ENCODE measurements around the gene HES2. TPM values are rescaled to one million over a fixed set of nuclear protein-coding genes. Genes with fewer than 3 reads are reported as not detected.
"Not testable (repeated sequence)": the region's sequence is repeated elsewhere in the genome, so short reads cannot be mapped to it uniquely, and the experiment has no call there.

The HES2 gene
- total and polyA plus RNA-seq, 7 experiments from 2014 or later: 0.56 TPM; not detected in 6

- Histone ChIP-seq H3K36me3 (ENCODE audit: control insufficient read depth in 2 of 3, insufficient read depth in 3 of 3, low read length in 3 of 3) (no peaks in the 10 kb centered on the region), H3K9me3 (ENCODE audit: control insufficient read depth in 2 of 3, low read length in 3 of 3) (no peaks in the 10 kb centered on the region), H3K4me1 (ENCODE audit: control insufficient read depth in 2 of 2, insufficient read depth in 2 of 2, low read length in 2 of 2) (no peaks in the 10 kb centered on the region), H3K27ac (ENCODE audit: low read depth, low read length) (no peak overlapping the region), H3K27me3 (ENCODE audit: control insufficient read depth in 2 of 2, insufficient read depth in 2 of 2, low read length in 2 of 2) (no peaks in the 10 kb centered on the region), H3K4me3 (ENCODE audit: low read length) (no peak overlapping the region)
- Mint-ChIP-seq H3K36me3 (no peaks in the 10 kb centered on the region), H3K27me3 (peaks cover 17 to 40% (median 18%) of the 10 kb centered on the region in 5 donors), H3K4me1 (peaks cover 0 to 12% (median 6%) of the 10 kb centered on the region in 7 donors), H3K27ac (no peak overlapping the region), H3K4me3 (no peak overlapping the region), H3K9me3 (no peaks in the 10 kb centered on the region)
- DNase-seq: no peak
- CTCF ChIA-PET: interaction anchor here (0.7 to 6.2 kb wide), 2 partner anchors 14 to 198 kb away, joined by 3 to 44 read pairs; partner anchors contain the start of gene HES2
- ATAC-seq: no peak
- intact Hi-C loops (cut with micrococcal nuclease): loop anchor here in 1 of 2 donors (5.0 kb wide), 1 partner anchor 42 kb away; no protein-coding TSS in a partner anchor
- POLR2A ChIA-PET: no interaction called here
Measured at GRCh38 chr1:6435547-6435946, 15.8 kb upstream of the HES2 start.

GRCh38 chr1:6435129-6435528 lies 15.4 kb upstream of the HES2 start:
- Histone ChIP-seq H3K27ac (ENCODE audit: low read depth, low read length) (no peak overlapping the region), H3K27me3 (ENCODE audit: control insufficient read depth in 2 of 2, insufficient read depth in 2 of 2, low read length in 2 of 2) (no peaks in the 10 kb centered on the region), H3K4me3 (ENCODE audit: low read length) (no peak overlapping the region), H3K36me3 (ENCODE audit: control insufficient read depth in 2 of 3, insufficient read depth in 3 of 3, low read length in 3 of 3) (no peaks in the 10 kb centered on the region), H3K9me3 (ENCODE audit: control insufficient read depth in 2 of 3, low read length in 3 of 3) (no peaks in the 10 kb centered on the region), H3K4me1 (ENCODE audit: control insufficient read depth in 2 of 2, insufficient read depth in 2 of 2, low read length in 2 of 2) (no peaks in the 10 kb centered on the region)
- no peaks in the 10 kb centered on the region for H3K9me3 Mint-ChIP-seq
- no peak overlapping the region for H3K27ac Mint-ChIP-seq
- intact Hi-C loops (cut with micrococcal nuclease): loop anchor here in 1 of 2 donors (5.0 kb wide), 1 partner anchor 42 kb away; no protein-coding TSS in a partner anchor
- ChIA-PET POLR2A (no interaction called here), CTCF (interaction anchor here (6.2 kb wide), 1 partner anchor 13 kb away, joined by 44 read pairs; the partner anchor contains the start of gene HES2)
- no peaks in the 10 kb centered on the region for H3K36me3 Mint-ChIP-seq
- H3K4me3 Mint-ChIP-seq: no peak overlapping the region
- H3K27me3 Mint-ChIP-seq: peaks cover 18 to 44% (median 20%) of the 10 kb centered on the region in 5 donors
- DNase-seq (no peak), ATAC-seq (no peak)
- peaks cover 0 to 12% (median 6%) of the 10 kb centered on the region in 7 donors for H3K4me1 Mint-ChIP-seq

DNA sequence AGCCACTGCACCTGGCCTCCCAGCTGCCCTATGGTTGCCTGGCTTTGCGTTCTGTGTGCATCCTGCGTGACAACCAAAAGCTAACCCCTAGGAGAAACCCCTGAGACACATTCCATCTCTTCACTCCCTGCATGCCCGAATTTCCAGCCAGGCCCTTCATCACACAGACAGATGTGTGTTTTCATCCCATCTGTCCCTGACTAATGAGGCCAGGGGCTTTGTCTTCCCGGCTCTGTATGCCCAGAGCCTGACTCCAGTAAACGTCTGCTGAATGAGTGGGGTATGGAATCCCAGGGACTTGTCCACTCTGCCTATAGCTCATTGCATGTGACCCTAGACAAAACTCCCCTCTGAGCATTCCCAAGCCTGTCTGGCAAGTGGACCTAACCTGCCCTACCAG lies 14.5 kb upstream of the HES2 start:
- no peaks in the 10 kb centered on the region for H3K9me3 ChIP-seq (ENCODE audit: control insufficient read depth in 2 of 3, low read length in 3 of 3)
- Mint-ChIP-seq H3K4me1 (peaks cover 0 to 6% (median 5%) of the 10 kb centered on the region in 7 donors), H3K27ac (no peak overlapping the region), H3K27me3 (peaks cover 13 to 39% (median 14%) of the 10 kb centered on the region in 5 donors), H3K9me3 (no peaks in the 10 kb centered on the region), H3K4me3 (no peak overlapping the region), H3K36me3 (no peaks in the 10 kb centered on the region)
- DNase-seq (no peak), ATAC-seq (no peak)
- ChIA-PET POLR2A (interaction anchor here (0.7 to 1.0 kb wide), 2 partner anchors 10 to 13 kb away, joined by 3 read pairs; partner anchors contain the start of gene ESPN), CTCF (no interaction called here)
- H3K27ac ChIP-seq (ENCODE audit: low read depth, low read length): no peak overlapping the region
- H3K4me1 ChIP-seq (ENCODE audit: control insufficient read depth in 2 of 2, insufficient read depth in 2 of 2, low read length in 2 of 2): no peaks in the 10 kb centered on the region
- intact Hi-C loops (cut with micrococcal nuclease): no loop called here
- no peaks in the 10 kb centered on the region for H3K27me3 ChIP-seq (ENCODE audit: control insufficient read depth in 2 of 2, insufficient read depth in 2 of 2, low read length in 2 of 2)
- H3K36me3 ChIP-seq (ENCODE audit: control insufficient read depth in 2 of 3, insufficient read depth in 3 of 3, low read length in 3 of 3): no peaks in the 10 kb centered on the region
- no peak overlapping the region for H3K4me3 ChIP-seq (ENCODE audit: low read length)

GRCh38 chr1:6431645-6432579 lies 12.2 kb upstream of the HES2 start:
- POLR2A ChIA-PET; H3K9me3 Mint-ChIP-seq; H3K36me3 ChIP-seq (ENCODE audit: control insufficient read depth in 2 of 3, insufficient read depth in 3 of 3, low read length in 3 of 3); H3K4me3 ChIP-seq (ENCODE audit: low read length); H3K27ac ChIP-seq (ENCODE audit: low read depth, low read length); H3K4me1 Mint-ChIP-seq; H3K36me3 Mint-ChIP-seq; intact Hi-C loops (cut with micrococcal nuclease); H3K27ac Mint-ChIP-seq; H3K27me3 ChIP-seq (ENCODE audit: control insufficient read depth in 2 of 2, insufficient read depth in 2 of 2, low read length in 2 of 2); ATAC-seq; H3K4me3 Mint-ChIP-seq; H3K9me3 ChIP-seq (ENCODE audit: control insufficient read depth in 2 of 3, low read length in 3 of 3); H3K4me1 ChIP-seq (ENCODE audit: control insufficient read depth in 2 of 2, insufficient read depth in 2 of 2, low read length in 2 of 2): not testable (repeated sequence)
- H3K27me3 Mint-ChIP-seq: peaks cover 4 to 29% (median 7%) of the 10 kb centered on the region in 5 donors
- DNase-seq: peak in 1 of 9 donors; percentile 2
- CTCF ChIA-PET: interaction anchor here (1.0 to 2.3 kb wide), 3 partner anchors 8 to 11 kb away, joined by 3 to 5 read pairs (median 5); no protein-coding TSS in a partner anchor

DNA sequence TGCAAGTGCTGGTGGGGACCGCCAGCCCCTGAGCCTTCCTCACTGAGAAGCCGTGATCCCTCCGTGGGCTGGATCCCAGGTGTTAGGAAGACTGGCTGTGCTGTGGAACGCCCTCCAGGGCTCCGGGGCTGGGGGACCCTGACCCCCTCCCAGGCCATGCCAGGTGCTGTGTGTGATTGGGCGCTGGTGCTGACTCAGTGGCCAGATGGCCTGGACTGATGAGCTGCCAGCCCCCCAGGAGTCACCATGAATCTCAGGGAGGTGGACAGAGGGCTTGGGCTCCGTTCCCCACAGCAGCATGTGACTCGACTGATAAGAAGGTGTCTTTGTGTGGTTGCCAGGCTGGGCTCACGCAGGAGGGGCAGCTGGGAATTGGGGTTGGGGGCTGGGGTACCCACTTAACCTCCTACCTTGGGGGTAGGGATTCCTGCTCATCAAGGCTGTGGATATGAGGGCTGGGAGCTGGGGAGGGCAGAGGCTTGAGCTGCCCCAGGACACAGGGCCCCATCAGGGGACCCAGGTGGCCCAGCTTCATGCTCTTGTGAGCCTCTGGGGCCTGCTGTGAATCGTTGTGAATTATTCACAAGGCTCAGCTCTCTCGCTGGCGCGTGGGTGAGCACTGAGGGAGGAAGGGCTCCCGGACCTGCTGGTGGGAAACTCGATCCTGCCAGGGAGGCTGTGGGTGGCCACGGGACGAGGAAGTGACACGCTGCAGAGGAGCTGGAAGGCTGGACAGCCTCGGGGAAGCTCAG lies 10.1 kb upstream of the HES2 start:
- H3K27me3 ChIP-seq (ENCODE audit: control insufficient read depth in 2 of 2, insufficient read depth in 2 of 2, low read length in 2 of 2); H3K36me3 Mint-ChIP-seq; H3K27ac Mint-ChIP-seq; H3K27ac ChIP-seq (ENCODE audit: low read depth, low read length); intact Hi-C loops (cut with micrococcal nuclease); H3K9me3 ChIP-seq (ENCODE audit: control insufficient read depth in 2 of 3, low read length in 3 of 3); DNase-seq; POLR2A ChIA-PET; H3K9me3 Mint-ChIP-seq; H3K36me3 ChIP-seq (ENCODE audit: control insufficient read depth in 2 of 3, insufficient read depth in 3 of 3, low read length in 3 of 3); H3K4me3 ChIP-seq (ENCODE audit: low read length); H3K4me1 ChIP-seq (ENCODE audit: control insufficient read depth in 2 of 2, insufficient read depth in 2 of 2, low read length in 2 of 2); H3K4me1 Mint-ChIP-seq; H3K4me3 Mint-ChIP-seq; ATAC-seq: not testable (repeated sequence)
- CTCF ChIA-PET: interaction anchor here (0.6 to 2.3 kb wide), 3 partner anchors 10 to 183 kb away, joined by 4 to 5 read pairs (median 4); no protein-coding TSS in a partner anchor
- peaks cover 4 to 37% (median 7%) of the 10 kb centered on the region in 5 donors for H3K27me3 Mint-ChIP-seq

- H3K4me1 ChIP-seq (ENCODE audit: control insufficient read depth in 2 of 2, insufficient read depth in 2 of 2, low read length in 2 of 2): peaks cover 10 to 15% of the 10 kb centered on the region in 2 donors
- H3K4me3 ChIP-seq (ENCODE audit: low read length); intact Hi-C loops (cut with micrococcal nuclease); H3K4me3 Mint-ChIP-seq; H3K36me3 ChIP-seq (ENCODE audit: control insufficient read depth in 2 of 3, insufficient read depth in 3 of 3, low read length in 3 of 3); H3K9me3 Mint-ChIP-seq; DNase-seq; H3K9me3 ChIP-seq (ENCODE audit: control insufficient read depth in 2 of 3, low read length in 3 of 3); H3K27ac ChIP-seq (ENCODE audit: low read depth, low read length); H3K27me3 ChIP-seq (ENCODE audit: control insufficient read depth in 2 of 2, insufficient read depth in 2 of 2, low read length in 2 of 2); H3K36me3 Mint-ChIP-seq; ATAC-seq; POLR2A ChIA-PET; CTCF ChIA-PET; H3K27ac Mint-ChIP-seq: not testable (repeated sequence)
- Mint-ChIP-seq H3K27me3 (peaks cover 6 to 39% (median 14%) of the 10 kb centered on the region in 5 donors), H3K4me1 (peaks cover 0 to 10% (median 7%) of the 10 kb centered on the region in 7 donors)
Measured at GRCh38 chr1:6428453-6428852, 8.7 kb upstream of the HES2 start.
